Uterus (tissue), 2 donors: ENCODE data around the gene CETN2.

Source experiments
- CTCF ChIP-seq, 4 experiments: fragments of 200-600 bp in 2 of 4; fragments of 450-650 bp in 2 of 4; sonication (generic) in 2 of 4; IDR thresholded peaks; one replicate each; pipeline ENCODE4 v1.5.1; 2016 to 2019; ENCODE audit warnings: antibody characterized with exemption in 4 of 4, mild to moderate bottlenecking in 2 of 4, moderate library complexity in 1 of 4
- POLR2A ChIP-seq, 2 donors: fragments of 450-650 bp; IDR thresholded peaks; one replicate each; pipeline ENCODE4 v1.6.1; 2016; ENCODE audit warnings: antibody characterized with exemption in 2 of 2, mild to moderate bottlenecking in 1 of 2, moderate library complexity in 1 of 2

GRCh38 chrX:152832520-152832919 is 2.0 kb upstream of the CETN2 start:
- TF ChIP-seq CTCF (IDR thresholded peaks at IDR 0.05) (no peak), POLR2A (IDR thresholded peaks at IDR 0.05) (no peak)
